HepG2 (cell line): ENCODE measurements around the gene MTUS2. TPM values are rescaled to one million over a fixed set of nuclear protein-coding genes. Genes with fewer than 3 reads are reported as not detected.

Source experiments
- ATAC-seq: fragments of 200-7000 bp; cut with Tn5 transposase; 3 replicates; pipeline ENCODE4 v1.9.1; 2020; ENCODE audit warnings: mild to moderate bottlenecking, moderate library complexity
- BruUV-seq: library from RNA; stranded (reverse); fragments of 400-500 nt; replicated peaks from 2 replicates; lab custom pipeline; 2021; lab: Mats Ljungman, UMichigan
- CTCF ChIA-PET: fragments of 300-600 bp; formaldehyde crosslinking; extraction: SDS; loops from one replicate; lab custom pipeline; 2021; ENCODE audit warnings: low total read pairs, inconsistent platforms, low intra/inter-chr PET ratio; lab: Yijun Ruan, JAX
- POLR2A ChIA-PET: fragments of 350-600 bp; sonication (Branson Sonifier 250); formaldehyde crosslinking; loops from one replicate; lab custom pipeline; 2020; ENCODE audit warnings: antibody characterized with exemption, inconsistent platforms; lab: Yijun Ruan, JAX
- DNase-seq: peaks from one replicate; pipeline ENCODE4 v3.0.0-alpha.2; 2015; ENCODE audit warnings: low spot score
- FAIRE-seq: peaks from 3 replicates; lab custom pipeline; 2011; peaks lifted over from hg19 to GRCh38; lab: Jason Lieb, UNC
- H2AFZ ChIP-seq: one replicate; pipeline ENCODE4 v1.6.1; 2011; ENCODE audit warnings: low read length, inconsistent platforms
- H3K27ac ChIP-seq: fragments of 300-600 bp; 3 replicates; pipeline ENCODE4 v1.8.0; 2011; ENCODE audit warnings: mixed run types, mild to moderate bottlenecking, mixed read lengths, low read length, inconsistent platforms; ENCODE audit not compliant: insufficient read depth; ENCODE audit errors: extremely low read length
- H3K27me3 ChIP-seq, 2 experiments: fragments of 200-600 bp in 1 of 2; 2 replicates in 1 of 2; 3 replicates in 1 of 2; pipeline versions ENCODE4 v1.6.0 to v1.8.0; 2011; ENCODE audit warnings: low read length in 2 of 2, mild to moderate bottlenecking in 2 of 2, moderate library complexity in 2 of 2, inconsistent platforms in 1 of 2; ENCODE audit not compliant: insufficient read depth in 2 of 2, control insufficient read depth in 1 of 2
- H3K36me3 ChIP-seq, 2 experiments: fragments of 200-600 bp in 1 of 2; replicated peaks in 1 of 2; 2 replicates in 1 of 2; 3 replicates in 1 of 2; pipeline versions ENCODE4 v1.5.1 to v1.8.0; 2011; ENCODE audit warnings: low read length in 2 of 2, inconsistent platforms in 1 of 2; ENCODE audit not compliant: insufficient read depth in 2 of 2, control insufficient read depth in 1 of 2
- H3K4me1 ChIP-seq: 2 replicates; pipeline ENCODE4 v1.5.1; 2012; ENCODE audit warnings: low read length, inconsistent platforms; ENCODE audit not compliant: insufficient read depth
- H3K4me2 ChIP-seq: 2 replicates; pipeline ENCODE4 v1.6.0; 2011; ENCODE audit warnings: low read depth, low read length, inconsistent platforms
- H3K4me3 ChIP-seq, 3 experiments: fragments of 200-600 bp in 1 of 3; sonication (generic), shearing (Covaris generic) in 1 of 3; replicated peaks in 1 of 3; 2 replicates each; pipeline ENCODE4 v1.5.1; 2011 to 2016; ENCODE audit warnings: low read length in 3 of 3, inconsistent platforms in 2 of 3, low read depth in 2 of 3, mild to moderate bottlenecking in 2 of 3, control low read depth in 1 of 3, mixed read lengths in 1 of 3; ENCODE audit not compliant: insufficient read depth in 1 of 3
- H3K79me2 ChIP-seq: one replicate; pipeline ENCODE4 v1.6.1; 2011; ENCODE audit warnings: low read length, inconsistent platforms; ENCODE audit not compliant: insufficient read depth
- H3K9ac ChIP-seq: 2 replicates; pipeline ENCODE4 v1.6.0; 2011; ENCODE audit warnings: mild to moderate bottlenecking, low read depth, low read length, inconsistent platforms; ENCODE audit not compliant: insufficient read depth
- H3K9me3 ChIP-seq: 2 replicates; pipeline ENCODE4 v1.5.1; 2012; ENCODE audit warnings: mild to moderate bottlenecking, low read length
- H4K20me1 ChIP-seq: 2 replicates; pipeline ENCODE4 v1.6.0; 2011; ENCODE audit warnings: inconsistent platforms, mild to moderate bottlenecking, low read length, moderate library complexity; ENCODE audit not compliant: insufficient read depth
- AGO2 ChIP-seq: fragments of 200-400 bp; formaldehyde crosslinking; optimal IDR thresholded peaks from 2 replicates; pipeline ENCODE3; 2017; ENCODE audit warnings: mild to moderate bottlenecking, low read depth, low read length, moderate library complexity
- MEIS2 ChIP-seq: sonication (generic); formaldehyde crosslinking; IDR thresholded peaks from 2 replicates; pipeline ENCODE4 v1.9.0; 2021; ENCODE audit warnings: mild to moderate bottlenecking, missing genetic modification reagents
- NR2C2 ChIP-seq: sonication (generic); formaldehyde crosslinking; IDR thresholded peaks from 2 replicates; pipeline ENCODE4 v1.4.0; 2020; ENCODE audit warnings: missing genetic modification reagents, mild to moderate bottlenecking, moderate library complexity, borderline replicate concordance
- RBM22 ChIP-seq: fragments of 200-400 bp; formaldehyde crosslinking; optimal IDR thresholded peaks from 2 replicates; pipeline ENCODE3; 2017; ENCODE audit warnings: mild to moderate bottlenecking, low read length, moderate library complexity
- RFX3 ChIP-seq: IDR thresholded peaks from 2 replicates; pipeline ENCODE4 v1.6.1; 2016; ENCODE audit warnings: missing biosample characterization, missing genetic modification reagents
- SAP130 ChIP-seq: IDR thresholded peaks from 2 replicates; pipeline ENCODE4 v1.6.1; 2016; ENCODE audit warnings: low read depth
- ZBTB21 ChIP-seq: sonication (generic); formaldehyde crosslinking; IDR thresholded peaks from 2 replicates; pipeline ENCODE4 v1.4.0; 2020; ENCODE audit warnings: missing genetic modification reagents
- ZBTB4 ChIP-seq: sonication (generic); formaldehyde crosslinking; IDR thresholded peaks from 2 replicates; pipeline ENCODE4 v1.4.0; 2020; ENCODE audit warnings: missing genetic modification reagents, mild to moderate bottlenecking, borderline replicate concordance
- ZMYM4 ChIP-seq: sonication (generic); formaldehyde crosslinking; IDR thresholded peaks from 2 replicates; pipeline ENCODE4 v1.8.1; 2023; ENCODE audit warnings: mild to moderate bottlenecking, missing genetic modification reagents
- WGBS: methylation state at CpG from one replicate; pipeline ENCODE4 v1.1.6; 2017; ENCODE audit warnings: low lambda C conversion rate; 5-methylcytosine and 5-hydroxymethylcytosine counted together
- in situ Hi-C: cut with HindIII; loops from 2 replicates; pipeline ENCODE4 v1.10.0; 2017; ENCODE audit warnings: low pct_unique_long_range_greater_than_20kb; ENCODE audit not compliant: extremely low pct_ligation_motif_present
- intact Hi-C: fragments of 100-400 bp; cut with micrococcal nuclease; formaldehyde crosslinking; loops from one replicate; pipeline ENCODE4 v1.10.0; 2022; ENCODE audit not compliant: unreplicated experiment
- polyA plus RNA-seq, 8 experiments: library from polyadenylated mRNA; depleted of rRNA in 3 of 8; stranded (reverse) in 7 of 8; unstranded in 1 of 8; fragments of >200 nt; fragmentation: Illumina TruSeq in 4 of 8; extraction: Trizol in 4 of 8; gene quantifications; 2 replicates each; pipeline versions ENCODE4 v1.2.1 to v1.2.3, GENCODE V29; 2011 to 2016; ENCODE audit warnings: low read depth in 4 of 8, missing spikeins in 1 of 8, mixed read lengths in 1 of 8; ENCODE audit not compliant: insufficient read depth in 1 of 8
- total RNA-seq, 5 experiments: library from RNA; depleted of rRNA; stranded (reverse); fragments of >200 nt; fragmentation: Illumina TruSeq; extraction: Trizol; gene quantifications; 2 replicates each; pipeline ENCODE4 v1.2.3, GENCODE V29; 2016; ENCODE audit warnings: low read depth in 1 of 5
- TF ChIP-seq, protein P1 (sequence below): sonication (generic); formaldehyde crosslinking; IDR thresholded peaks from 2 replicates; pipeline ENCODE4 v1.8.1; 2023; ENCODE audit warnings: mild to moderate bottlenecking, missing genetic modification reagents

MTUS2 gene
- total and polyA plus RNA-seq, 2 of the 13 experiments (the other 11 are each of a cell fraction or from before 2014, with no cell fraction given) = not detected

DNA sequence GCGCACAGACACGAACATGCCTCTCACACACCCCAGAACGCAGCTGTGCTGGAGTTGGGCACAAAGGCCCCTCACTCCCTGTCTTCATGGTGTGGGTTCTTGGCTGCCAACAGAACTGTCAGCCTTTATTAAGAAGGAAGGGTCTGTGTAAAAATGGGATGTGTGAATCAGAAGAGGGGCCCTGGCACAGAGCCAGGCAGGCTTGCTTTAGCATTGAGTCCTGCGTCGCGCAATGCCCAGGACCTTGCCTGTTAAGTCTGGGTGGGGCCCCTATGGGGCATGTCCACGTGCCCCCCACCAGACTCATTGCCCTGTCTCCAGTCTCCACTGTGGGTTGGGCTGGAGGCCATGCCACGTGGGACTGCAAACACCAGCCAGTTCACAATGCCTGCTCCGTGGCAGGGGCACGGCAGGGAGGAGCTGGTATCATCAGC lies 690.5 kb downstream of the MTUS2 start:
- Histone ChIP-seq H3K4me2 (no peak overlapping the region), H3K36me3 (peaks cover 18 to 32% of the 10 kb centered on the region in 2 experiments; a peak in 4 of 5 replicates), H3K79me2 (no peaks in the 10 kb centered on the region), H3K9ac (no peak overlapping the region), H3K9me3 (no peaks in the 10 kb centered on the region), H4K20me1 (peaks cover 7% of the 10 kb centered on the region; the same call in 1 of the 2 replicates), H3K4me3 (no peak overlapping the region), H2AFZ (no peak overlapping the region), H3K4me1 (peaks cover 11% of the 10 kb centered on the region), H3K27me3 (no peaks in the 10 kb centered on the region), H3K27ac (no peak overlapping the region)
- ATAC-seq = no peak
- BruUV-seq = no TSS peak
- FAIRE-seq = no peak
- CTCF ChIA-PET = no interaction called here
- intact Hi-C loops (no loop called here), in situ Hi-C loops (no loop called here)
- DNase-seq = no peak
- TF ChIP-seq AGO2 (peak; percentile 76), RBM22 (peak; percentile 72), ZMYM4 (CRISPR knock-in tag) (no peak), NR2C2 (no peak), RFX3 (CRISPR knock-in tag) (no peak), MEIS2 (CRISPR knock-in tag) (no peak)
- TF ChIP-seq, protein P1, sequence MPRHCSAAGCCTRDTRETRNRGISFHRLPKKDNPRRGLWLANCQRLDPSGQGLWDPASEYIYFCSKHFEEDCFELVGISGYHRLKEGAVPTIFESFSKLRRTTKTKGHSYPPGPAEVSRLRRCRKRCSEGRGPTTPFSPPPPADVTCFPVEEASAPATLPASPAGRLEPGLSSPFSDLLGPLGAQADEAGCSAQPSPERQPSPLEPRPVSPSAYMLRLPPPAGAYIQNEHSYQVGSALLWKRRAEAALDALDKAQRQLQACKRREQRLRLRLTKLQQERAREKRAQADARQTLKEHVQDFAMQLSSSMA (CRISPR knock-in tag) = no peak
- POLR2A ChIA-PET = no interaction called here
- WGBS = 98% methylated on average over 6 of the region's 10 CpGs

DNA sequence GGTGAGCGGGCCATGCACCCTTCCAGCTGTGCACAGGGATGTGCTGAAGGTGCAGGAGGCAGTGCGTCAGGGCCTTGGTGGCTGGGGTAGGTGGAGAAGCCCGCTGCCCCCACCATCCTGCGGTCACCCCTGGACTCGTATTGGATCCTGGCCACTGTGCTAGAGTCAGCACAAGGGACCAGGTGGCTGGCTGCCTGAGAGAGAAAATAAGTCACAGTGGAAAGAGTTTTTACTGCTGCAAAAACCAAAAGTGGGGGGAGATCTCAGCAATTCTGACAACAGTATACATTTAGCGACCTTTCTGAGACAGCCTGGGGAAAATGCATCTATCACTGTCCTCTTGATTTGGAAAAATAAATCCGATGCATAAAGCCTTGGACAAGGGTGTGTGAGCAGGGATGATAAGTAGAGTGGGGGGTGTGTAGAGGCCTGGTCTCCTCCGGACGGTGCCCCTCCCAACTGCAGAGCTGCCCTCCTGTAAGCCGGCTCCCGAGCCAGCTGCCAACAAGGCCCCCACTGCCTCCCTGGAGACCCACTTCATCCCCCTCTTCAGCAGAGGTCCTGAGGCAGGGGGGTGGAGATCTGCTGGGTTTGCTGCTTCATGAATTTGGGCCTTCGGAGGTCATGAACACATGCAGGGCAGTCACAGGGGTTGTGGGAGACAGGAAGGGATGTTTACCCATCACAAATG lies 691.1 kb downstream of the MTUS2 start:
- in situ Hi-C loops (no loop called here), intact Hi-C loops (no loop called here)
- H3K4me3 ChIP-seq = no peak overlapping the region
- H3K27ac ChIP-seq = no peak overlapping the region
- FAIRE-seq (no peak), ATAC-seq (no peak), DNase-seq (no peak)
- no TSS peak for BruUV-seq
- TF ChIP-seq AGO2 = peak; percentile 1
- peak; percentile 2 for TF ChIP-seq RBM22
- TF ChIP-seq ZBTB21 (CRISPR knock-in tag) = no peak
- TF ChIP-seq SAP130 (CRISPR knock-in tag) = no peak
- no peak for TF ChIP-seq ZBTB4 (CRISPR knock-in tag)
- H2AFZ ChIP-seq = no peak overlapping the region
- H3K9me3 ChIP-seq = no peaks in the 10 kb centered on the region
- peaks cover 11% of the 10 kb centered on the region for H3K4me1 ChIP-seq
- WGBS = 96% methylated on average over 8 of the region's 12 CpGs
- H3K4me2 ChIP-seq = no peak overlapping the region
- peaks cover 23 to 38% of the 10 kb centered on the region in 2 experiments; a peak in 4 of 5 replicates for H3K36me3 ChIP-seq
- no peaks in the 10 kb centered on the region for H3K79me2 ChIP-seq
- ChIA-PET CTCF (no interaction called here), POLR2A (no interaction called here)
- H4K20me1 ChIP-seq = peaks cover 7% of the 10 kb centered on the region; the same call in 1 of the 2 replicates
- H3K27me3 ChIP-seq = no peaks in the 10 kb centered on the region
- no peak overlapping the region for H3K9ac ChIP-seq
